ENCODE measurements around the gene RIMOC1. TPM values are rescaled to one million over a fixed set of nuclear protein-coding genes. Genes with fewer than 3 reads are reported as not detected.

The RIMOC1 gene, protein sequence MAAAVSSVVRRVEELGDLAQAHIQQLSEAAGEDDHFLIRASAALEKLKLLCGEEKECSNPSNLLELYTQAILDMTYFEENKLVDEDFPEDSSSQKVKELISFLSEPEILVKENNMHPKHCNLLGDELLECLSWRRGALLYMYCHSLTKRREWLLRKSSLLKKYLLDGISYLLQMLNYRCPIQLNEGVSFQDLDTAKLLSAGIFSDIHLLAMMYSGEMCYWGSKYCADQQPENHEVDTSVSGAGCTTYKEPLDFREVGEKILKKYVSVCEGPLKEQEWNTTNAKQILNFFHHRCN
- total RNA-seq (10.5 TPM), polyA plus RNA-seq (ENCODE audit: insufficient read depth in 1 of 8, insufficient read length in 8 of 8, low replicate concordance in 1 of 8) (10 to 100 TPM; 11.7 to 18.2 (median 14.2) TPM)
- long read RNA-seq, donor 1, full-length matches to known transcripts: 1 of 6 reads
- long read RNA-seq, donor 1, partial matches to known transcripts: 5 of 6 reads
- long read RNA-seq, donor 1, other reads (novel, unspliced or antisense): 0 of 6 reads
- long read RNA-seq, donor 2: 0 reads
- long read RNA-seq, donor 3, full-length matches to known transcripts: 5 of 5 reads
- long read RNA-seq, donor 3, partial matches to known transcripts: 0 of 5 reads
- long read RNA-seq, donor 3, other reads (novel, unspliced or antisense): 0 of 5 reads
- long read RNA-seq, donor 4, full-length matches to known transcripts: 4 of 13 reads
- long read RNA-seq, donor 4, partial matches to known transcripts: 9 of 13 reads
- long read RNA-seq, donor 4, other reads (novel, unspliced or antisense): 0 of 13 reads
- long read RNA-seq, donor 5, full-length matches to known transcripts: 8 of 8 reads
- long read RNA-seq, donor 5, partial matches to known transcripts: 0 of 8 reads
- long read RNA-seq, donor 5, other reads (novel, unspliced or antisense): 0 of 8 reads
- long read RNA-seq, donor 6, full-length matches to known transcripts: 6 of 6 reads
- long read RNA-seq, donor 6, partial matches to known transcripts: 0 of 6 reads
- long read RNA-seq, donor 6, other reads (novel, unspliced or antisense): 0 of 6 reads
- long read RNA-seq, donor 7, partial matches to known transcripts: 31 of 31 reads
- long read RNA-seq, donor 7, other reads (novel, unspliced or antisense): 0 of 31 reads
- long read RNA-seq, donor 8, full-length matches to known transcripts: 2 of 2 reads
- long read RNA-seq, donor 8, partial matches to known transcripts: 0 of 2 reads
- long read RNA-seq, donor 8, other reads (novel, unspliced or antisense): 0 of 2 reads
- long read RNA-seq, donor 9, full-length matches to known transcripts: 5 of 5 reads
- long read RNA-seq, donor 9, partial matches to known transcripts: 0 of 5 reads
- long read RNA-seq, donor 9, other reads (novel, unspliced or antisense): 0 of 5 reads
- long read RNA-seq, donor 10, full-length matches to known transcripts: 7 of 7 reads
- long read RNA-seq, donor 10, partial matches to known transcripts: 0 of 7 reads
- long read RNA-seq, donor 10, other reads (novel, unspliced or antisense): 0 of 7 reads
- long read RNA-seq, donor 11, full-length matches to known transcripts: 5 of 5 reads
- long read RNA-seq, donor 11, partial matches to known transcripts: 0 of 5 reads
- long read RNA-seq, donor 11, other reads (novel, unspliced or antisense): 0 of 5 reads

DNA sequence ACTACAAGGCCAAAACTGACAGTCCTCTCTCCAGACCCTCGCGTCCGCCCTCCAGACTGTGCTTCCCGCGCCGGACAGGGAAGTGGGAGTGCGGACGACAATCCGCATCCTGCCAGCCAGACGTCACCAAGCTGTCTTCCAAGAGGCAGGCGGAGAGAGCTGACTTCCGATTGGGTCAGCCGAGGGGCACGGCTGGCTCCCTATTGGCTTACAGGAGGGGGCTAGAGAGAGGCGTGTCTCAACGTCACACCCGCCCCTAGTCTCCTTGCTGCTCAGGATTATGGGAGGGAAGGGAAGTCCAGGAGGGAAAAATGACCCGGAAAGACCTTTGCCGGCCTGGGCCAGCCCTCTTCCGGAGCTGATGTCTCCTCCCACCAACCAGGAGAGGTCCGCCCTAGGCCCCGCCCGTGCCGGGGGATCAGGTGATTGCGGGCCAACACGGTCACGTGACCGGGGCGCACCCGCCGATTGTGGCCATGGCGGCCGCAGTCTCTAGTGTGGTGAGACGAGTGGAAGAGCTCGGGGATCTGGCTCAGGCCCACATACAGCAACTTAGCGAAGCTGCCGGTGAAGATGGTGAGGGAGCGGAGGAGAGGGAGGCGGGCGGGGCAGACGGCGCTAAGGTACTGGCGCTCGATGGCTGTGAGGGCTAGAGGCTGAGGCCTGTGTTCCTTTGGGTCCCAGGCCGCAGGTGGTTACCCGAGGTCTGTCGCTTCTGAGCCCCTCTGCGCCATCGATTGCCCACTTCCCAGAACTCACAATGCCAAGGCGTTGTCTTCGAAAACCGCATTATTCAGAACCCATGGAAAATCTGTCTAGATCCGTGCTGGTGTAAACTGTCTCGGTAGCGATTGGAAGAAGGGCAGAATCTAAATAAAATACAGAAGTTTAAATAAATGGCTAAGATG lies at the start of gene RIMOC1:
RIMOC1 (plus strand) TSS at position 453 of the 908 bp plus-strand sequence; CDS start at position 477, 24 bp downstream.
- peaks cover 3% of the 10 kb centered on the region for H3K4me1 ChIP-seq (ENCODE audit: control insufficient read depth, insufficient read depth, low read length)
- H3K9me3 ChIP-seq (replicated peaks; ENCODE audit: control insufficient read depth, low read depth, low read length): no peaks in the 10 kb centered on the region
- DNase-seq: peak; percentile 100
- H3K27me3 ChIP-seq (ENCODE audit: control insufficient read depth, insufficient read depth, low read length): peaks cover 3% of the 10 kb centered on the region
- peak within 1 kb of the TSS; percentile 95 for H3K4me3 ChIP-seq (ENCODE audit: low read length)
- peak within 1 kb of the TSS; percentile 96 for H3K27ac ChIP-seq (ENCODE audit: low read length)
- WGBS (ENCODE audit: insufficient coverage): under 1% methylated on average over 38 of the region's 55 CpGs
- H3K36me3 ChIP-seq (ENCODE audit: control insufficient read depth, insufficient read depth, low read length): peaks cover 9% of the 10 kb centered on the region

DNA sequence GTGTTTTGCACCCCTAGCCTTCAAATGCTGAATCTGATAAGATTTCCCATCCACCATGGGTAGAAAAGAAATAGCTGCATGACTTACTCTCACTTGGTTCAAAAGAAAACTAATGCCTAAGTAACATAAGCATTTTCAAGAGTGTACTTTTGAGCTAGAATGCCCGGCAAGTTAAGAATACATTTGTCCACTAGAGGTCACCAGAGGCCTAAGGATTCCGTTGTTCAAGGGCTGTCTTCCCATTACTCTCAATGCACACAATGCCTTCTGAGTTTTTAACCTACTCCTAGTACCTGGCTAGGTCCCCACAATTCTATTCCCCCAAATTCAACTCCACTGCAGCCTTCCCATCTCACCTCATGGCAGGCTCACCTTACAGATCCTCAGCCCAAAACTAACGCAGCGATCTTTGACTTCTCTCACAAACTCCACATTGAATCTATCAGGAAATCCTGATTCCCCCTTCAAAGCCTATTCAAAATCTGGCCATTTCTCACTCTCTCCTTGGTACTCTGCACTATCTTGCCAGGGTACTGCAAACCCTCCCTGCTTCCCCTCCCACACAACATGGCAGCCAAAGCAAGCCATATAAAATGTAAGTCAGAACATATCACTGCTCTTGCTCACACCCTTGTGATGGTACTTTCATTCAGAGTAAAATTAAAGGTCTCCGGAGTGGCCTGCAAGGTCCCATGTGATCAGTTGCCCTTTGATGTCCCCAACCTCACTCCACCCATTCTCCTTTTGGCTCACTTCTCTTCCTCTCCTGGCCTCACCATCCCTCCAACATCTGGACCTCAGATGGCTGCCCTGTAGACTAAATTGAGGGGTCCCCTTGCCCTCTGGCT lies 47.3 kb upstream of the RIMOC1 start:
- Histone ChIP-seq H3K4me1 (ENCODE audit: control insufficient read depth, insufficient read depth, low read length) (no peaks in the 10 kb centered on the region), H3K27ac (ENCODE audit: low read length) (no peak overlapping the region), H3K4me3 (ENCODE audit: low read length) (no peak overlapping the region), H3K27me3 (ENCODE audit: control insufficient read depth, insufficient read depth, low read length) (no peaks in the 10 kb centered on the region), H3K9me3 (replicated peaks; ENCODE audit: control insufficient read depth, low read depth, low read length) (no peaks in the 10 kb centered on the region), H3K36me3 (ENCODE audit: control insufficient read depth, insufficient read depth, low read length) (peaks cover 13% of the 10 kb centered on the region)
- peak; percentile 84 for DNase-seq
- WGBS (ENCODE audit: insufficient coverage): 46% methylated on average over 5 of the region's 5 CpGs

DNA sequence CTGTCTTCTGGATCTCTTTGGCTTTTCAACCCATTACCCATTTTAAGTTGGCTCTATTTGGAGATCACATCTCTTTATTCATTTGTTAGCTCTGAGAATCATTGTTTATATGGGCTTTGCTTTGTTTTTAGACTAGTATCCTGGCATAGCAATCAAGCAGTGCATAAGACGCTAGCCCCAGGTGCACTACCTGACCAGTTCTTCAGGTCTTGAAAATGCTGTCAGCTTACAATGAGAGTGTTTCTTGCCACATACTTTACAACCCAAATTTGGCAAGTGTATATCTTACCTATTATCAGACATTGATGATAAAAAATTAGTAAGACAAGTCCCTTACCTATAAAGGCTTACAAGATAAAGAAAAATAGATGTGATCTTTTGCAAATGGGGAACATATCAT lies 46.2 kb upstream of the RIMOC1 start:
- no CpG with 5 or more reads among the region's 1 CpG for WGBS (ENCODE audit: insufficient coverage)
- Histone ChIP-seq H3K36me3 (ENCODE audit: control insufficient read depth, insufficient read depth, low read length) (peaks cover 12% of the 10 kb centered on the region), H3K27ac (ENCODE audit: low read length) (no peak overlapping the region), H3K4me1 (ENCODE audit: control insufficient read depth, insufficient read depth, low read length) (no peaks in the 10 kb centered on the region), H3K9me3 (replicated peaks; ENCODE audit: control insufficient read depth, low read depth, low read length) (no peaks in the 10 kb centered on the region), H3K27me3 (ENCODE audit: control insufficient read depth, insufficient read depth, low read length) (no peaks in the 10 kb centered on the region), H3K4me3 (ENCODE audit: low read length) (no peak overlapping the region)
- no peak for DNase-seq

DNA sequence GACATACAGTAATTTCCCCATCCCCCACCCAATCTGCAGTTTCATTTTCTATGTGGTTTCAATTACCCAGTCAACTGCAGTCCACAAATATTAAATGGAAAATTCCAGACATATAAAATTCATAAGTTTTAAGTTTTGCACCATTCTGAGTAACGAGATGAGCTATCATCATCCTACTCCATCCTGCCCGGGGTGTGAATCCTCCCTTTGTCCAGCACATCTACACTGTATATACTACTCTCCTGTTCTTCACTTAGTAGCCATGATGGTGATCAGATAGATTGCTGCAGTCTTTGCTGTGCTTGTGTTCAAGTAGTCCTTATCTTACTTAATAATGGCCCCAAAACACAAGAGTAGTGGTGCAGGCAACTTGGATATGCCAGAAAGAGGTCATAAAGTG lies 45.3 kb upstream of the RIMOC1 start:
- no CpG with 5 or more reads among the region's 2 CpGs for WGBS (ENCODE audit: insufficient coverage)
- Histone ChIP-seq H3K27ac (ENCODE audit: low read length) (no peak overlapping the region), H3K4me3 (ENCODE audit: low read length) (no peak overlapping the region), H3K9me3 (replicated peaks; ENCODE audit: control insufficient read depth, low read depth, low read length) (no peaks in the 10 kb centered on the region), H3K4me1 (ENCODE audit: control insufficient read depth, insufficient read depth, low read length) (no peaks in the 10 kb centered on the region), H3K36me3 (ENCODE audit: control insufficient read depth, insufficient read depth, low read length) (peaks cover 10% of the 10 kb centered on the region), H3K27me3 (ENCODE audit: control insufficient read depth, insufficient read depth, low read length) (no peaks in the 10 kb centered on the region)
- no peak for DNase-seq

DNA sequence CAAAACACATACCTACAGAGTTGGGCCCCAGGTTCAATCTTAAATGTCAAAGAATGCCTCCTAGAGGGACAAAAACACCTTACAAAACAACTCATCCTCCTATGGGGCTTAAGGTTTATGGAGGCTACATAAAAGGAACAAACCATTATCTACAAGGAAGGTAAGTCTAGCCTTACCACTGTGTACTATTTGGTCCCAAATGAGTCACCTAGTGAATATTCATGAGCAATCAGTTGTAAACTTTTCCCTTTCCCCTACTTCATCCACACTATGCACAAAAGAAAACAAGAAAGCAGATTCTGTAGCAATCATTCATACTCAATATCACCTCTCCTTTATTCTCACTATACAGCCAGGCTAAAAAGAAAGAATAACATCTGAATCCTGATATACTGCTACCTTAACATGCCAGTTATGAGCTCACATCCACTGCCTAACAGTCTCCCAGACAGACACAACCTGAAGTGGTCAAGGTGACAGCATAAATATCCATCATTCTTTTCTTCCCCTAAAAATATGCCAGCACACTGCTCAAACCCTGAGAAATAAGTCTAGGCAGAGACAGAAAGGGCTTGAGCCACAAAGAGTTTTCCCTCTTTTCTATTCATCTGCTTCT lies 40.2 kb upstream of the RIMOC1 start:
- no peak for DNase-seq
- Histone ChIP-seq H3K4me1 (ENCODE audit: control insufficient read depth, insufficient read depth, low read length) (peaks cover 3% of the 10 kb centered on the region), H3K9me3 (replicated peaks; ENCODE audit: control insufficient read depth, low read depth, low read length) (no peaks in the 10 kb centered on the region), H3K27me3 (ENCODE audit: control insufficient read depth, insufficient read depth, low read length) (no peaks in the 10 kb centered on the region), H3K4me3 (ENCODE audit: low read length) (no peak overlapping the region), H3K36me3 (ENCODE audit: control insufficient read depth, insufficient read depth, low read length) (peaks cover 1% of the 10 kb centered on the region), H3K27ac (ENCODE audit: low read length) (no peak overlapping the region)

DNA sequence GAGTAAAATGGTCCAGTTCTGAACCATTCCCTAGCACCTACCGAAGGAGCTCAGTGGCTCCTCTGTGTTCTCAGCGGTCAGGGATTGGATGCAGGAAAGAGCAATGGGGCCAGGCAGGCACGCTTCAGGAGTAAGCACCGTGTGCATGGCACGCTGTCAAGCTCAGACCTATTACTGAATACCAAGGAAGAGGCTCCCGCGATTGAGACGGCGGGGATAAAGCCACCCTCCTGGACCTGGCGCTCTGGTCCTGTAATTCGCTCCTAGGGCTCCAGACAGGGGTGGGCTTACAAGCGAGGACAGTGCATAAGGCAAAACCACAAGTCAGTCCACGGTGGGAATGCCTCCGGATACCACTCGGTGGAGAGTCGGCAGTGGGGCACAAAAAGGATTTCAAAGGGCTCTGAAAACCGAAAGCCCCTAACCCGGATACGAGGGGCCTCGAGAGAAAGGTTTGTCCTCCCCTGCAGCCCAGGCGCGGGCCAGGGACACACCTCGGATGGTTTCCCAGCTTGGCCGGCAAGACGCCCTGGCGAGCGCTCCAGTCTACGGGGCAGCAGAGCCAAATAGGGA lies 34.9 kb upstream of the RIMOC1 start:
- 7% methylated on average over 26 of the region's 28 CpGs for WGBS (ENCODE audit: insufficient coverage)
- Histone ChIP-seq H3K4me3 (ENCODE audit: low read length) (peak overlapping the region; percentile 89), H3K4me1 (ENCODE audit: control insufficient read depth, insufficient read depth, low read length) (peaks cover 15% of the 10 kb centered on the region), H3K27me3 (ENCODE audit: control insufficient read depth, insufficient read depth, low read length) (no peaks in the 10 kb centered on the region), H3K36me3 (ENCODE audit: control insufficient read depth, insufficient read depth, low read length) (no peaks in the 10 kb centered on the region), H3K27ac (ENCODE audit: low read length) (peak overlapping the region; percentile 94), H3K9me3 (replicated peaks; ENCODE audit: control insufficient read depth, low read depth, low read length) (no peaks in the 10 kb centered on the region)
- DNase-seq: peak; percentile 82

DNA sequence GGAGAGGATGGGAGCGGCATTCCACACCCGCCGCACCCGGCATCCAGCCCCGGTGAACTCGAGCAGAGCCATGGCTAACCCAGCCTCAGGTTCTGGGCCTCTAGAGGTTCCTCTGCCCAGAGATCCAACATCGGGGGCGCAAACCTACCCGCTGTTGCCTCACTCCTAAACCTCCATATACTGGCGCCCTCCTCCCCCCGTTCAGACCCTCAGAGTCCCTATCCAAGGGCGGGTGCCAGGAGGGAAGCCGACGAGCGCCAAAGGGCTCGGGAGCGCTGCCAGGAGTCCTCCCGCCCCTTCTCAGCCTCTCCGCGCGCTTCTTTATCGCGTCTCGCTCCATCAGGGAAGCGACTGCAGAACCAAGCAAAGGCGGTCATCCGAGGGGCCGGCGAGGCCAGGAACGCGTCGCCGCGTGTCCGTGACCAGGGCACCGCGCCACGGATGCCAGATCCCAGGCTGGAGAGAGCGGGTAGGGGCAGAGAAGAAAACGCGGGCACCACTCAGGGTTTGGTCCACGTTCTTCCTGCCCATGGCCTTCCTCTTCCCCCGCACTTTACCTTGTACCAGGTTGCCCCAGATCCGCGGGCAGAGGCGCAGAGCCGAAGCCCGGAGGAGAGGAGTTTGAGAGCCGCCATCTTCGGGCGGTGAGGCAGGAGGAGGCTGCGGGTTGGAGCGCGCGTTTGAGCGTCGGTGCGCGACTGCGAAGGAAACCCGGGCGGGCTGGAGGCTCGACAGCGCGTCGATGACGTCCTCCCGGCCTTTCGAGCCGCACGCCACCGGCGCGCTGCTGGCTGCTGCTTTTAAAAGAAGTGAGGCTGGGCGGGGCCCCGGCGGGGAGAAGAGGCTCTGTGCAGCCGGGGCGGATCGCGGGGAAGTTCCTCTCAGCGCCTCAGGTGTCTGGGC lies 34.2 kb upstream of the RIMOC1 start, which contains the start of gene OXCT1:
OXCT1 (minus strand) TSS at position 702 of the 903 bp plus-strand sequence; CDS start at position 635, 67 bp downstream.
- DNase-seq: peak; percentile 90
- WGBS (ENCODE audit: insufficient coverage): under 1% methylated on average over 79 of the region's 82 CpGs
- Histone ChIP-seq H3K9me3 (replicated peaks; ENCODE audit: control insufficient read depth, low read depth, low read length) (no peaks in the 10 kb centered on the region), H3K4me1 (ENCODE audit: control insufficient read depth, insufficient read depth, low read length) (peaks cover 15% of the 10 kb centered on the region), H3K27ac (ENCODE audit: low read length) (peak within 1 kb of the TSS; percentile 94), H3K27me3 (ENCODE audit: control insufficient read depth, insufficient read depth, low read length) (no peaks in the 10 kb centered on the region), H3K36me3 (ENCODE audit: control insufficient read depth, insufficient read depth, low read length) (no peaks in the 10 kb centered on the region), H3K4me3 (ENCODE audit: low read length) (peak within 1 kb of the TSS; percentile 89)

Data from muscle of leg (tissue), 16 donors.